B cell (primary cell): Measurements from ENCODE around the gene TLK2. TPM values are rescaled to one million over a fixed set of nuclear protein-coding genes. Genes with fewer than 3 reads are reported as not detected.
"Not testable (repeated sequence)": the region's sequence is repeated elsewhere in the genome, so short reads cannot be mapped to it uniquely, and the experiment has no call there.

Source experiments
- ATAC-seq: fragments of 200-7000 bp; cut with Tn5 transposase; one replicate; pipeline ENCODE4 v1.10.0; 2021; ENCODE audit warnings: low read depth, mild to moderate bottlenecking, moderate number of reproducible peaks, moderate library complexity
- CTCF ChIA-PET: fragments of 350-600 bp; sonication (Branson Sonifier 250); formaldehyde crosslinking; loops from one replicate; lab custom pipeline; 2021; ENCODE audit warnings: antibody characterized with exemption, inconsistent platforms; lab: Charles Lee
- POLR2A ChIA-PET: fragments of 350-600 bp; sonication (Branson Sonifier 250); formaldehyde crosslinking; loops from one replicate; lab custom pipeline; 2021; ENCODE audit warnings: antibody characterized with exemption; lab: Charles Lee
- DNase-seq: peaks from one replicate; pipeline ENCODE4 v3.0.0; 2013
- H2AFZ ChIP-seq: 2 replicates; pipeline ENCODE4 v1.6.1; 2012; ENCODE audit warnings: mild to moderate bottlenecking, low read depth, low read length; ENCODE audit not compliant: insufficient read depth, poor library complexity, severe bottlenecking
- H3K27ac ChIP-seq, 2 donors: 1 replicate in 1 of 2; 2 replicates in 1 of 2; pipeline ENCODE4 v1.5.1; 2012 to 2013; ENCODE audit warnings: low read length in 2 of 2, mild to moderate bottlenecking in 2 of 2, moderate library complexity in 1 of 2
- H3K27me3 ChIP-seq, 4 experiments: fragments of 200-600 bp in 1 of 4; sonication (generic) in 1 of 4; replicated peaks in 1 of 4; 1 replicate in 2 of 4; 2 replicates in 2 of 4; pipeline versions ENCODE4 v1.6.1 to v1.7.0; 2013 to 2016; ENCODE audit warnings: low read length in 3 of 4, mild to moderate bottlenecking in 2 of 4, mixed read lengths in 1 of 4, moderate library complexity in 1 of 4; ENCODE audit not compliant: insufficient read depth in 4 of 4, control insufficient read depth in 3 of 4; ENCODE audit errors: control extremely low read depth in 1 of 4
- H3K36me3 ChIP-seq, 2 experiments: replicated peaks in 1 of 2; 1 replicate in 1 of 2; 2 replicates in 1 of 2; pipeline versions ENCODE4 v1.6.1 to v1.7.1; 2013; ENCODE audit warnings: low read length in 1 of 2; ENCODE audit not compliant: insufficient read depth in 2 of 2, control insufficient read depth in 1 of 2; ENCODE audit errors: control extremely low read depth in 1 of 2, extremely low read depth in 1 of 2
- H3K4me1 ChIP-seq, 2 donors: fragments of 200-600 bp in 1 of 2; sonication (generic) in 1 of 2; 1 replicate in 1 of 2; 2 replicates in 1 of 2; pipeline versions ENCODE4 v1.5.1 to v1.6.1; 2013 to 2017; ENCODE audit warnings: low read length in 2 of 2; ENCODE audit not compliant: control insufficient read depth in 2 of 2, insufficient read depth in 2 of 2
- H3K4me2 ChIP-seq: replicated peaks from 2 replicates; pipeline ENCODE3; 2012; ENCODE audit warnings: mild to moderate bottlenecking, low read depth, low read length; ENCODE audit not compliant: poor library complexity, severe bottlenecking
- H3K4me3 ChIP-seq, 5 experiments: fragments of 200-600 bp in 1 of 5; sonication (generic) in 1 of 5; 1 replicate in 3 of 5; 2 replicates in 2 of 5; pipeline versions ENCODE4 v1.5.1 to v1.7.0; 2011 to 2016; ENCODE audit warnings: low read length in 4 of 5, mild to moderate bottlenecking in 4 of 5, low read depth in 2 of 5, control low read depth in 1 of 5, moderate library complexity in 1 of 5; ENCODE audit not compliant: insufficient read depth in 1 of 5; ENCODE audit errors: control extremely low read depth in 1 of 5, extremely low read depth in 1 of 5
- H3K79me2 ChIP-seq: fragments of 200-600 bp; sonication (generic); one replicate; pipeline ENCODE4 v1.6.0; 2016; ENCODE audit warnings: low read length; ENCODE audit not compliant: control insufficient read depth, insufficient read depth
- H3K9ac ChIP-seq: fragments of 200-600 bp; sonication (generic); 2 replicates; pipeline ENCODE4 v1.6.1; 2017; ENCODE audit warnings: mild to moderate bottlenecking, low read length, moderate library complexity
- H3K9me3 ChIP-seq, 3 donors: one replicate each; pipeline versions ENCODE4 v1.6.1 to v1.7.1; 2013; ENCODE audit warnings: low read length in 2 of 3; ENCODE audit not compliant: control insufficient read depth in 2 of 3, insufficient read depth in 1 of 3; ENCODE audit errors: control extremely low read depth in 1 of 3
- H4K20me1 ChIP-seq: 2 replicates; pipeline ENCODE4 v1.6.0; 2012; ENCODE audit warnings: mild to moderate bottlenecking, low read length; ENCODE audit not compliant: insufficient read depth, control insufficient read depth, poor library complexity, severe bottlenecking
- H3K27ac Mint-ChIP-seq: one replicate; pipeline ENCODE4 v1.8.0; 2021; ENCODE audit warnings: mixed read lengths
- H3K27me3 Mint-ChIP-seq: one replicate; pipeline ENCODE4 v1.8.0; 2021; ENCODE audit warnings: mixed read lengths
- H3K4me1 Mint-ChIP-seq: one replicate; pipeline ENCODE4 v1.8.0; 2021; ENCODE audit warnings: mixed read lengths
- H3K4me3 Mint-ChIP-seq: one replicate; pipeline ENCODE4 v1.8.0; 2021; ENCODE audit warnings: mixed read lengths
- H3K9me3 Mint-ChIP-seq: one replicate; pipeline ENCODE4 v1.8.0; 2022; ENCODE audit warnings: mixed read lengths; ENCODE audit not compliant: insufficient read depth
- WGBS: methylation state at CpG from one replicate; pipeline ENCODE4 v1.1.5; 2013; ENCODE audit warnings: missing lambda C conversion rate; ENCODE audit not compliant: insufficient coverage; 5-methylcytosine and 5-hydroxymethylcytosine counted together
- intact Hi-C: fragments of 100-400 bp; cut with micrococcal nuclease; formaldehyde crosslinking; loops from one replicate; pipeline ENCODE4 v1.10.0; 2022
- polyA plus RNA-seq: library from polyadenylated mRNA; depleted of rRNA; stranded (reverse); fragments of >200 nt; gene quantifications from 2 replicates; pipeline ENCODE4 v1.2.3, GENCODE V29; 2012
- total RNA-seq, 2 donors: library from RNA; stranded (reverse); fragments of 120-200 nt in 1 of 2; gene quantifications; 1 replicate in 1 of 2; 2 replicates in 1 of 2; pipeline versions ENCODE4 v1.2.3 to v1.2.4, GENCODE V29; 2013 to 2022

The TLK2 gene
- total and polyA plus RNA-seq, 2 donors (not counting 1 experiment from before 2014, with no cell fraction given) = 36.3 to 75.3 TPM

DNA sequence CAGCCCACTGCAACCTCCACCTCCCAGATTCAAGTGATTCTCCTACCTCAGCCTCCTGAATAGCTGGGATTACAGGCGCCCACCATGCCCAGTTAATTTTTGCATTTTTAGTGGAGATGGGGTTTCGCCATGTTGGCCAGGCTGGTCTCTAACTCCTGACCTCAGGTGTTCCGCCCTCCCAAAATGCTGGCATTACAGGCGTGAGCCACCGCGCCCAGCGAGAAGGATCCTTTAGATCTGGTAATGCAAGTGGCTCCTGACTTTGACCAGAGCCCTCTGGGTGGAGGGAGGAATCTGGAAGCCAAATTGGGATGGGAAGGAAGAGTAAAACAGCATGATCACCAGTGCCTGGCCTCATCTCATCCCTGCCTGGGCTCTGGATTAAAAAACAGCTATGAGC lies 13.4 kb upstream of the TLK2 start:
- H3K27ac ChIP-seq, H3K4me2 ChIP-seq, H3K9me3 ChIP-seq, H3K9ac ChIP-seq, H2AFZ ChIP-seq, H3K4me3 ChIP-seq, H3K79me2 ChIP-seq, H3K27ac Mint-ChIP-seq, H3K4me1 Mint-ChIP-seq, H3K4me3 Mint-ChIP-seq, H3K27me3 Mint-ChIP-seq, CTCF ChIA-PET, H3K4me1 ChIP-seq, H3K9me3 Mint-ChIP-seq, H3K36me3 ChIP-seq, H3K27me3 ChIP-seq, DNase-seq, intact Hi-C loops, H4K20me1 ChIP-seq, POLR2A ChIA-PET, ATAC-seq: not testable (repeated sequence)
- 98% methylated on average over 7 of the region's 7 CpGs for WGBS

DNA sequence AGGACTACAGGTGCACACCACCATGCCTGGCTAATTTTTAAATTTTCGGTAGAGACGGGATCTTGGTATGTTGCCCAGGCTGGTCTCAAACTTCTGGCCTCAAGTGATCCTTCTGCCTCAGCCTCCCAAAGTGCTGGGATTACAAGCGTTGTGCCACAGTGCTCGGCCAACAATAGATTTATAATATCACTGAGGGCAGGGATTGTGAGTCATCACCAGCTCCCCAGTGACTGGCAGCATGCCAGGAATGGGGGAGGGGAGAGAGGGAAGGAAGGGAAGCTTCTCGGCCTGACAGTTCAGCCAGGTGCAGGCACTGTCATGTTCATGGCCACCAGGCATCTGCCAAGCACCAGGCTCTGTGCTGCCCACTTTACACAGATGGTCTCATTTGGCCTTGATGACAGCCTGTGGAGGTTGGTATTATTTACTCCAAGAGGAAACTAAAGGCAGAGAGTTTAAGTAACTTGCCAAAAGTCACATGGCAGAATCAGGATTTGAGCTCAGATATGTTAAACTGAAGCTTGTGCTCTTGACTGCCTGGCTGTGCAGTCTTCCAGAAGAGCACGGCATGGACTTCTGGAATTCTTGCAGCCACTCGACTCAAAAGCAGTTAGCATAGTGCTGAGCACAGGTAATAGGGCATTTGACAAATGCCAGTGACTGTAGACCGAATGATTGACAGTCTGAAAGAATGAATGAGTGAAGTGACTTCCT lies 7.8 kb upstream of the TLK2 start:
- H3K27ac Mint-ChIP-seq = peak overlapping the region; percentile 65
- H3K27me3 ChIP-seq, H3K9me3 ChIP-seq, H3K9me3 Mint-ChIP-seq, H2AFZ ChIP-seq, H3K27me3 Mint-ChIP-seq, H3K9ac ChIP-seq, H3K36me3 ChIP-seq, POLR2A ChIA-PET, H3K4me1 ChIP-seq, intact Hi-C loops, H3K4me2 ChIP-seq, H3K4me3 ChIP-seq, H3K4me3 Mint-ChIP-seq, H3K79me2 ChIP-seq, H4K20me1 ChIP-seq, H3K4me1 Mint-ChIP-seq: not testable (repeated sequence)
- DNase-seq (peak; percentile 40), ATAC-seq (peak; percentile 65)
- WGBS = 58% methylated on average over 4 of the region's 8 CpGs
- CTCF ChIA-PET = interaction anchor here (0.6 kb wide), 1 partner anchor 84 kb away, joined by 3 read pairs; no protein-coding TSS in a partner anchor
- peak overlapping the region in 1 of 2 donors; percentile 15 for H3K27ac ChIP-seq

DNA sequence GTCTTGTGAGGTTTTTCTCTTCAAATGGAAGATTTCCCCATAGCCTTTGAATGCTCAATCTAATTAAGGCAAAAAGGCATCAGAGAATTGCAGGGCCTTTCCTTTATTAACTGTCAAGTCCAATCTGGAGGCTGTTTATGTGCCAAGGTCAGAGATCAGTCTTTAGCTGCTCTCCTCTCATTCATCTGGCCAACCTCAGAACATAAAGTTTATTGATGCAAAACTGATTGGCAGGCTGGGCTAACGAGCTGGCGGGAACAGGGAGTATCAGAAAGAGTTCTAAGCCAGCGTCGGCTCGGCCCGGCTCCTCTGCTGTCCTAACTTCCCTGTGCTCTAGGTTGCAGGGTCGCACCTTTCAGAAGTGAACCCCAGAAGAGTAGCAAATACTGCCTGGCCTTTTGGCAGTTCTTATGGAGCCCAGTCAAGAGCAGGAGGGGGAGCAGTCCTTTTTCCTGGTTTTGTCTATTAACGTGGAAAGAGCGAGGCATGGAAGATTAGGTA lies 7.2 kb upstream of the TLK2 start:
- H3K9me3 Mint-ChIP-seq, H3K79me2 ChIP-seq, intact Hi-C loops, H3K27ac ChIP-seq, ATAC-seq, H4K20me1 ChIP-seq, H3K4me1 Mint-ChIP-seq, H3K36me3 ChIP-seq, H3K4me1 ChIP-seq, H2AFZ ChIP-seq, H3K4me2 ChIP-seq, H3K9ac ChIP-seq, H3K4me3 Mint-ChIP-seq, H3K27me3 ChIP-seq, DNase-seq, H3K4me3 ChIP-seq, H3K9me3 ChIP-seq, H3K27me3 Mint-ChIP-seq, POLR2A ChIA-PET: not testable (repeated sequence)
- CTCF ChIA-PET = interaction anchor here (0.6 kb wide), 1 partner anchor 84 kb away, joined by 3 read pairs; no protein-coding TSS in a partner anchor
- WGBS = 86% methylated on average over 7 of the region's 9 CpGs
- H3K27ac Mint-ChIP-seq = peak overlapping the region; percentile 6
